ENCODE measurements around the gene NXF1. TPM values are rescaled to one million over a fixed set of nuclear protein-coding genes. Genes with fewer than 3 reads are reported as not detected.
"Not testable (repeated sequence)": the region's sequence is repeated elsewhere in the genome, so short reads cannot be mapped to it uniquely, and the experiment has no call there.

The NXF1 gene
- polyA plus RNA-seq, 1 of the 3 experiments (the other 2 are of a cell fraction), result 59.7 TPM

DNA sequence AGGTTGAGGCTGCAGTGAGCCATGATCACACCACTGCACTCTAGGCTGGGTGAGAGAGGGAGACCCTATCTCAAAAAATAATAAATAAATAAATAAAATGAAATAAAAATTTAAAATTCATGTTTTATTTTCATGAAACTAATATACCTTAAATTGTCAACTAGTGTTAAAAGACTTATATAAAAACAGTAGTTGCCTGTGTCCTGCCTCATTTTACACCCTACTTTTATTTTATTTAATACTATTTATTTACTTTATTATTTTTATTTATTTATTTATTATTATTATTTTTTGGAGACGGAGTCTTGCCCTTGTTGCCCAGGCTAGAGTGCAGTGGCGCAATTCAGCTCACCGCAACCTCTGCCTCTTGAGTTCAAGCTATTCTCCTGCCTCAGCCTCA is 38.9 kb upstream of the NXF1 start:
- Histone ChIP-seq H3K9me2 (no peaks in the 10 kb centered on the region), H4K20me1 (ENCODE audit: insufficient read depth) (no peaks in the 10 kb centered on the region), H3K27me3 (ENCODE audit: insufficient read depth) (no peaks in the 10 kb centered on the region), H3K27ac (ENCODE audit: low read depth in 2 of 2, low read length in 1 of 2) (no peak overlapping the region), H3K9ac (no peak overlapping the region), H3K79me2 (ENCODE audit: insufficient read depth) (peaks cover 1% of the 10 kb centered on the region; the same call in 1 of the 2 replicates), H3K4me3 (ENCODE audit: low read depth in 2 of 2, low read length in 1 of 2) (no peak overlapping the region), H3F3A (replicated peaks; ENCODE audit: insufficient read depth) (peaks cover 19% of the 10 kb centered on the region), H3K9me3 (no peaks in the 10 kb centered on the region), H3K4me1 (ENCODE audit: control insufficient read depth in 1 of 2, insufficient read depth in 2 of 2, low read depth in 1 of 2, low read length in 1 of 2) (peaks cover 6% of the 10 kb centered on the region in 2 experiments; a peak in 2 of 4 replicates), H2AFZ (ENCODE audit: low read depth) (no peak overlapping the region), H3K4me2 (no peak overlapping the region), H3K36me3 (replicated peaks in 1 of 2; ENCODE audit: control insufficient read depth in 1 of 2, insufficient read depth in 2 of 2, low read length in 1 of 2) (no peaks in the 10 kb centered on the region)
- WGBS (ENCODE audit: low lambda C conversion rate), result 98% methylated on average over 3 of the region's 3 CpGs
- DNase-seq, result no peak
- TF ChIP-seq EZH2phosphoT487 (IDR thresholded peaks at IDR 0.05; ENCODE audit: borderline replicate concordance, low read depth), result no peak
- TF ChIP-seq RAD21 (IDR thresholded peaks at IDR 0.05; ENCODE audit: low read length), result no peak
- TF ChIP-seq GABPA (IDR thresholded peaks at IDR 0.05; ENCODE audit: low read depth), result no peak
- TF ChIP-seq RXRA (IDR thresholded peaks at IDR 0.05; ENCODE audit: borderline replicate concordance, low read depth), result no peak
- TF ChIP-seq ELF1 (IDR thresholded peaks at IDR 0.05), result no peak
- TF ChIP-seq, protein P1, sequence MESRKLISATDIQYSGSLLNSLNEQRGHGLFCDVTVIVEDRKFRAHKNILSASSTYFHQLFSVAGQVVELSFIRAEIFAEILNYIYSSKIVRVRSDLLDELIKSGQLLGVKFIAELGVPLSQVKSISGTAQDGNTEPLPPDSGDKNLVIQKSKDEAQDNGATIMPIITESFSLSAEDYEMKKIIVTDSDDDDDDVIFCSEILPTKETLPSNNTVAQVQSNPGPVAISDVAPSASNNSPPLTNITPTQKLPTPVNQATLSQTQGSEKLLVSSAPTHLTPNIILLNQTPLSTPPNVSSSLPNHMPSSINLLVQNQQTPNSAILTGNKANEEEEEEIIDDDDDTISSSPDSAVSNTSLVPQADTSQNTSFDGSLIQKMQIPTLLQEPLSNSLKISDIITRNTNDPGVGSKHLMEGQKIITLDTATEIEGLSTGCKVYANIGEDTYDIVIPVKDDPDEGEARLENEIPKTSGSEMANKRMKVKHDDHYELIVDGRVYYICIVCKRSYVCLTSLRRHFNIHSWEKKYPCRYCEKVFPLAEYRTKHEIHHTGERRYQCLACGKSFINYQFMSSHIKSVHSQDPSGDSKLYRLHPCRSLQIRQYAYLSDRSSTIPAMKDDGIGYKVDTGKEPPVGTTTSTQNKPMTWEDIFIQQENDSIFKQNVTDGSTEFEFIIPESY (IDR thresholded peaks at IDR 0.05; ENCODE audit: borderline replicate concordance, low read depth), result no peak
- ChIA-PET CTCF (interaction anchor here (1.3 kb wide), 1 partner anchor 57 kb away, joined by 5 read pairs; the partner anchor contains the start of gene TMEM179B), POLR2A (interaction anchor here (3.5 kb wide), 1 partner anchor 11 kb away, joined by 18 read pairs; no protein-coding TSS in a partner anchor)

DNA sequence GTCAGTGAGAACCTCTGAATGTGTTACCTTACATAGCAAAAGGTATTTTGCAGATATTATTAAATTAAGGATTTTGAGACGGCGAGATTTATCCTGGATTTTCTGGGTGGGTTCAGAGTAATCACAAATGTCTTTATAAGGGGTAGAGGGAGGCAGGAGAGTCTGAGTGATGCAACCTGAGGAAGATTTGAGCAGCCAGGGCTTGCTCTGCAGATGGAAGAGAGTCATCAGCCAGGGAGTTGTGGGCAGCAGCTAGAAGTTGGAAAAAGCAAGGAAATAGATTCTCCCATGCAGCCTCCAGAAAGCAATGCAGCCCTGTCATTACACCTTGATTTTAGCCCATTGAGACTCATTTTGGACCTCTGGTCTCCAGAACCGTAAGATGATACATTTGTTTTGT is 38.2 kb upstream of the NXF1 start:
- Histone ChIP-seq H3K79me2 (ENCODE audit: insufficient read depth) (peaks cover 8% of the 10 kb centered on the region; the same call in 1 of the 2 replicates), H3K36me3 (replicated peaks in 1 of 2; ENCODE audit: control insufficient read depth in 1 of 2, insufficient read depth in 2 of 2, low read length in 1 of 2) (no peaks in the 10 kb centered on the region), H3F3A (replicated peaks; ENCODE audit: insufficient read depth) (peaks cover 19% of the 10 kb centered on the region), H3K4me2 (no peak overlapping the region), H3K9ac (no peak overlapping the region), H2AFZ (ENCODE audit: low read depth) (no peak overlapping the region), H4K20me1 (ENCODE audit: insufficient read depth) (no peaks in the 10 kb centered on the region), H3K27me3 (ENCODE audit: insufficient read depth) (no peaks in the 10 kb centered on the region), H3K4me1 (ENCODE audit: control insufficient read depth in 1 of 2, insufficient read depth in 2 of 2, low read depth in 1 of 2, low read length in 1 of 2) (peaks cover 6 to 7% of the 10 kb centered on the region in 2 experiments; a peak in 2 of 4 replicates), H3K9me2 (no peaks in the 10 kb centered on the region), H3K27ac (ENCODE audit: low read depth in 2 of 2, low read length in 1 of 2) (no peak overlapping the region), H3K9me3 (no peaks in the 10 kb centered on the region), H3K4me3 (ENCODE audit: low read depth in 2 of 2, low read length in 1 of 2) (no peak overlapping the region)
- TF ChIP-seq TCF12 (IDR thresholded peaks at IDR 0.05) (no peak), FOXJ3 (CRISPR knock-in tag; IDR thresholded peaks at IDR 0.05) (no peak), TEAD4 (IDR thresholded peaks at IDR 0.05; ENCODE audit: borderline replicate concordance, insufficient read depth) (no peak), RXRA (IDR thresholded peaks at IDR 0.05; ENCODE audit: borderline replicate concordance, low read depth) (no peak), EZH2phosphoT487 (IDR thresholded peaks at IDR 0.05; ENCODE audit: borderline replicate concordance, low read depth) (no peak), GABPA (IDR thresholded peaks at IDR 0.05; ENCODE audit: low read depth) (no peak)
- 99% methylated on average over 3 of the region's 3 CpGs for WGBS (ENCODE audit: low lambda C conversion rate)
- CTCF ChIA-PET, result interaction anchor here (1.3 kb wide), 1 partner anchor 57 kb away, joined by 5 read pairs; the partner anchor contains the start of gene TMEM179B
- POLR2A ChIA-PET, result interaction anchor here (3.5 kb wide), 1 partner anchor 12 kb away, joined by 18 read pairs; no protein-coding TSS in a partner anchor
- DNase-seq, result no peak

DNA sequence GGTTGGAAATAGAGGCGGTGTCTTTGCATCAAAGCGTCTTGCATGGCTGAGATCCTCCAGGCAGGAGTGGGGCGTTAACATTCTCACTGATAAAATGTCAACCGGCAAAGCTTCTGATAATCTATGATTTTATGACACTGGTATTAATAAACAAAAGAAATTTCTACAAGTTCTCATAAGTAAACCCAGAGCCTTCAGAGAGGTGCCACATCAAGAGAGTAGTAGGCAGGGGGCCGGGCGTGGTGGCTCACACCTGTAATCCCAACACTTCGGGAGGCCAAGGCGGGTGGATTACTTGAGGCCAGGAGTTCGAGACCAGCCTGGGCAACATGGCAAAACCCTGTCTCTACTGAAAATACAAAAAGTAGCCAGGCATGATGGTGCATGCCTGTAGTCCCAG is 37.7 kb upstream of the NXF1 start:
- not testable (repeated sequence) for H3K4me3 ChIP-seq (ENCODE audit: low read depth in 2 of 2, low read length in 1 of 2); H3K9me2 ChIP-seq; DNase-seq; H3K9me3 ChIP-seq; H4K20me1 ChIP-seq (ENCODE audit: insufficient read depth); H3K27me3 ChIP-seq (ENCODE audit: insufficient read depth); H3K9ac ChIP-seq; H3K4me2 ChIP-seq; H3K36me3 ChIP-seq (replicated peaks in 1 of 2; ENCODE audit: control insufficient read depth in 1 of 2, insufficient read depth in 2 of 2, low read length in 1 of 2)
- POLR2A ChIA-PET, result interaction anchor here (3.5 kb wide), 1 partner anchor 13 kb away, joined by 18 read pairs; no protein-coding TSS in a partner anchor
- CTCF ChIA-PET, result interaction anchor here (0.8 kb wide), 1 partner anchor 56 kb away, joined by 3 read pairs; no protein-coding TSS in a partner anchor
- Histone ChIP-seq H2AFZ (ENCODE audit: low read depth) (peak overlapping the region; percentile 89; the same call in 1 of the 2 replicates), H3F3A (replicated peaks; ENCODE audit: insufficient read depth) (peaks cover 19% of the 10 kb centered on the region), H3K4me1 (ENCODE audit: control insufficient read depth in 1 of 2, insufficient read depth in 2 of 2, low read depth in 1 of 2, low read length in 1 of 2) (peaks cover 9 to 13% of the 10 kb centered on the region in 2 experiments; a peak in 2 of 4 replicates), H3K27ac (ENCODE audit: low read depth in 2 of 2, low read length in 1 of 2) (peak overlapping the region in 1 of 2 experiments; percentile 95; a peak in 2 of 4 replicates), H3K79me2 (ENCODE audit: insufficient read depth) (peaks cover 14% of the 10 kb centered on the region)
- WGBS (ENCODE audit: low lambda C conversion rate), result 94% methylated on average over 9 of the region's 9 CpGs

Data from SK-N-SH (cell line).